K562 (cell line): ENCODE results near the gene SCMH1.

Experiments used
- BRF1 ChIP-seq: IDR thresholded peaks from 3 replicates; pipeline ENCODE4 v1.6.1; 2011; ENCODE audit warnings: borderline replicate concordance, mild to moderate bottlenecking; ENCODE audit not compliant: insufficient read length; ENCODE audit errors: extremely low read depth
- CBX2 ChIP-seq: fragments of 200-600 bp; sonication (generic); IDR thresholded peaks from one replicate; pipeline ENCODE4 v1.6.1; 2012; ENCODE audit warnings: mild to moderate bottlenecking, low read length, inconsistent platforms; ENCODE audit not compliant: insufficient read depth, poor library complexity, severe bottlenecking
- FOXK1 ChIP-seq: sonication (generic); formaldehyde crosslinking; IDR thresholded peaks from 2 replicates; pipeline ENCODE4 v1.8.0; 2022; ENCODE audit warnings: missing genetic modification reagents, mild to moderate bottlenecking, borderline replicate concordance
- POLR2A ChIP-seq: fragments of 450-650 bp; conservative IDR thresholded peaks from 2 replicates; pipeline ENCODE4 v1.6.1; 2016
- PTBP1 ChIP-seq: fragments of 200-400 bp; formaldehyde crosslinking; IDR thresholded peaks from 2 replicates; pipeline ENCODE4 v1.6.1; 2017; ENCODE audit warnings: low read depth, low read length
- ZNF174 ChIP-seq: fragments of 250-450 bp; sonication (Bioruptor Pico); IDR thresholded peaks from 2 replicates; pipeline ENCODE4 v1.4.0; 2020; ENCODE audit warnings: mild to moderate bottlenecking
- ZNF583 ChIP-seq: fragments of 250-450 bp; sonication (Bioruptor Pico); IDR thresholded peaks from 2 replicates; pipeline ENCODE4 v1.4.0; 2020
- ZSCAN29 ChIP-seq: fragments of 450-650 bp; IDR thresholded peaks from 2 replicates; pipeline ENCODE4 v1.6.1; 2017
- TF ChIP-seq, protein P1 (sequence below): sonication (generic); formaldehyde crosslinking; IDR thresholded peaks from 2 replicates; pipeline ENCODE4 v1.9.0; 2022; ENCODE audit warnings: mild to moderate bottlenecking, missing genetic modification reagents
- TF ChIP-seq, protein P2 (sequence below): fragments of 450-650 bp; formaldehyde crosslinking; IDR thresholded peaks from 2 replicates; pipeline ENCODE4 v1.4.0; 2022; ENCODE audit warnings: missing genetic modification characterization
- TF ChIP-seq, protein P3 (sequence below): sonication (generic); formaldehyde crosslinking; IDR thresholded peaks from 2 replicates; pipeline ENCODE4 v1.4.0; 2020; ENCODE audit warnings: mild to moderate bottlenecking, missing genetic modification reagents
- TF ChIP-seq, protein P4 (sequence below), 3 experiments: IDR thresholded peaks in 2 of 3; conservative IDR thresholded peaks in 1 of 3; 2 replicates each; pipeline ENCODE4 v1.5.1; 2011 to 2012; ENCODE audit warnings: low read length in 3 of 3, mild to moderate bottlenecking in 3 of 3, control low read depth in 2 of 3, improper control_type of control experiment in 1 of 3, inconsistent platforms in 1 of 3, low read depth in 1 of 3, mixed read lengths in 1 of 3, moderate library complexity in 1 of 3; ENCODE audit not compliant: insufficient read depth in 2 of 3

DNA sequence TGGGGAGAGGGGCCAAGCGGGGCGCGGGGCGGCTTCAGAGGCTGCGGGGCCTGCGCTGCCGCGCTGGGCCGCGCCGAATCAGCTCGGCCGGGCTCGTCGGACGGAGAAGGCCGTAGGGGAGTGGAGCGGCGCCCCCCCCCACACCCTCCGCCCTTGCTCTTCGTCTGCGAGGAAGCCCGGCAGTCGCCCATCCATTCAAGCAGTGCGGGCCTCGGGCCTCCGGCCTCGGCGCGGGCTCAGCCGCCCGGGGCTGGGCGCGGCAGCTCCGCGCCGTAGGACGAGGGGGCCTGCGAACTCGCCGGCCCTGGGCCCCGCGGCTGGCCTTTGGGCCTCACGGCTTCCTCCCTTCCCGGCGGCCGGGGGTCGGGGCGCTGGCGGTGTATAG is 262.0 kb downstream of the SCMH1 start:
- no peak for TF ChIP-seq POLR2A
- TF ChIP-seq, protein P1, sequence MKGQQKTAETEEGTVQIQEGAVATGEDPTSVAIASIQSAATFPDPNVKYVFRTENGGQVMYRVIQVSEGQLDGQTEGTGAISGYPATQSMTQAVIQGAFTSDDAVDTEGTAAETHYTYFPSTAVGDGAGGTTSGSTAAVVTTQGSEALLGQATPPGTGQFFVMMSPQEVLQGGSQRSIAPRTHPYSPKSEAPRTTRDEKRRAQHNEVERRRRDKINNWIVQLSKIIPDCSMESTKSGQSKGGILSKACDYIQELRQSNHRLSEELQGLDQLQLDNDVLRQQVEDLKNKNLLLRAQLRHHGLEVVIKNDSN = no peak
- no peak for TF ChIP-seq PTBP1
- no peak for TF ChIP-seq ZNF174
- no peak for TF ChIP-seq ZNF583 (CRISPR knock-in tag)
- no peak for TF ChIP-seq FOXK1 (CRISPR knock-in tag)
- TF ChIP-seq ZSCAN29 = no peak
- TF ChIP-seq BRF1 = no peak
- TF ChIP-seq CBX2 = no peak
- TF ChIP-seq, protein P2, sequence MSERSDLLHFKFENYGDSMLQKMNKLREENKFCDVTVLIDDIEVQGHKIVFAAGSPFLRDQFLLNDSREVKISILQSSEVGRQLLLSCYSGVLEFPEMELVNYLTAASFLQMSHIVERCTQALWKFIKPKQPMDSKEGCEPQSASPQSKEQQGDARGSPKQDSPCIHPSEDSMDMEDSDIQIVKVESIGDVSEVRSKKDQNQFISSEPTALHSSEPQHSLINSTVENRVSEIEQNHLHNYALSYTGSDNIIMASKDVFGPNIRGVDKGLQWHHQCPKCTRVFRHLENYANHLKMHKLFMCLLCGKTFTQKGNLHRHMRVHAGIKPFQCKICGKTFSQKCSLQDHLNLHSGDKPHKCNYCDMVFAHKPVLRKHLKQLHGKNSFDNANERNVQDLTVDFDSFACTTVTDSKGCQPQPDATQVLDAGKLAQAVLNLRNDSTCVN (CRISPR knock-in tag) = no peak
- TF ChIP-seq, protein P3, sequence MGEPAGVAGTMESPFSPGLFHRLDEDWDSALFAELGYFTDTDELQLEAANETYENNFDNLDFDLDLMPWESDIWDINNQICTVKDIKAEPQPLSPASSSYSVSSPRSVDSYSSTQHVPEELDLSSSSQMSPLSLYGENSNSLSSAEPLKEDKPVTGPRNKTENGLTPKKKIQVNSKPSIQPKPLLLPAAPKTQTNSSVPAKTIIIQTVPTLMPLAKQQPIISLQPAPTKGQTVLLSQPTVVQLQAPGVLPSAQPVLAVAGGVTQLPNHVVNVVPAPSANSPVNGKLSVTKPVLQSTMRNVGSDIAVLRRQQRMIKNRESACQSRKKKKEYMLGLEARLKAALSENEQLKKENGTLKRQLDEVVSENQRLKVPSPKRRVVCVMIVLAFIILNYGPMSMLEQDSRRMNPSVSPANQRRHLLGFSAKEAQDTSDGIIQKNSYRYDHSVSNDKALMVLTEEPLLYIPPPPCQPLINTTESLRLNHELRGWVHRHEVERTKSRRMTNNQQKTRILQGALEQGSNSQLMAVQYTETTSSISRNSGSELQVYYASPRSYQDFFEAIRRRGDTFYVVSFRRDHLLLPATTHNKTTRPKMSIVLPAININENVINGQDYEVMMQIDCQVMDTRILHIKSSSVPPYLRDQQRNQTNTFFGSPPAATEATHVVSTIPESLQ = no peak
- TF ChIP-seq, protein P4, sequence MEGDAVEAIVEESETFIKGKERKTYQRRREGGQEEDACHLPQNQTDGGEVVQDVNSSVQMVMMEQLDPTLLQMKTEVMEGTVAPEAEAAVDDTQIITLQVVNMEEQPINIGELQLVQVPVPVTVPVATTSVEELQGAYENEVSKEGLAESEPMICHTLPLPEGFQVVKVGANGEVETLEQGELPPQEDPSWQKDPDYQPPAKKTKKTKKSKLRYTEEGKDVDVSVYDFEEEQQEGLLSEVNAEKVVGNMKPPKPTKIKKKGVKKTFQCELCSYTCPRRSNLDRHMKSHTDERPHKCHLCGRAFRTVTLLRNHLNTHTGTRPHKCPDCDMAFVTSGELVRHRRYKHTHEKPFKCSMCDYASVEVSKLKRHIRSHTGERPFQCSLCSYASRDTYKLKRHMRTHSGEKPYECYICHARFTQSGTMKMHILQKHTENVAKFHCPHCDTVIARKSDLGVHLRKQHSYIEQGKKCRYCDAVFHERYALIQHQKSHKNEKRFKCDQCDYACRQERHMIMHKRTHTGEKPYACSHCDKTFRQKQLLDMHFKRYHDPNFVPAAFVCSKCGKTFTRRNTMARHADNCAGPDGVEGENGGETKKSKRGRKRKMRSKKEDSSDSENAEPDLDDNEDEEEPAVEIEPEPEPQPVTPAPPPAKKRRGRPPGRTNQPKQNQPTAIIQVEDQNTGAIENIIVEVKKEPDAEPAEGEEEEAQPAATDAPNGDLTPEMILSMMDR (IDR thresholded peaks at IDR 0.05 in 2 of 3, conservative IDR thresholded peaks at IDR 0.05 in 1 of 3; ENCODE audit: insufficient read depth in 2 of 3, low read depth in 1 of 3, low read length in 3 of 3) = no peak
